GM12878 (cell line): ENCODE results near the gene ASS1. TPM values are rescaled to one million over a fixed set of nuclear protein-coding genes. Genes with fewer than 3 reads are reported as not detected.

Experiments used
- ATAC-seq: fragments of 200-7000 bp; cut with Tn5 transposase; 3 replicates; pipeline ENCODE4 v1.9.1; 2020; ENCODE audit warnings: mild to moderate bottlenecking, moderate library complexity
- BruUV-seq: library from RNA; stranded (reverse); fragments of 400-500 nt; replicated peaks from 2 replicates; lab custom pipeline; 2021; lab: Mats Ljungman, UMichigan
- CTCF ChIA-PET: fragments of 300-600 bp; sonication (Branson Sonifier 250); formaldehyde crosslinking; extraction: SDS; loops from one replicate; lab custom pipeline; 2021; ENCODE audit warnings: inconsistent platforms; lab: Yijun Ruan, JAX
- POLR2A ChIA-PET: fragments of 350-600 bp; formaldehyde crosslinking; extraction: SDS; loops from one replicate; lab custom pipeline; 2021; ENCODE audit warnings: inconsistent platforms; lab: Charles Lee
- RAD21 ChIA-PET: fragments of 300-600 bp; sonication (Branson Sonifier 250); formaldehyde crosslinking; loops from one replicate; lab custom pipeline; 2023; ENCODE audit warnings: antibody characterized with exemption; ENCODE audit not compliant: unreplicated experiment; lab: Charles Lee
- SMC1A ChIA-PET: fragments of 300-600 bp; sonication (Branson Sonifier 250); formaldehyde crosslinking; loops from one replicate; lab custom pipeline; 2023; ENCODE audit not compliant: unreplicated experiment, uncharacterized antibody; lab: Charles Lee
- DNase-seq: peaks from one replicate; pipeline ENCODE4 v3.0.0-alpha.2; 2011; ENCODE audit warnings: low read depth, low spot score
- FAIRE-seq: peaks from 3 replicates; lab custom pipeline; 2011; peaks lifted over from hg19 to GRCh38; lab: Jason Lieb, UNC
- H2AFZ ChIP-seq: 2 replicates; pipeline ENCODE4 v1.6.0; 2011; ENCODE audit warnings: low read depth, low read length, control low read depth; ENCODE audit not compliant: control insufficient read depth
- H3K27ac ChIP-seq: 2 replicates; pipeline ENCODE4 v1.5.1; 2011; ENCODE audit warnings: control low read depth; ENCODE audit not compliant: control insufficient read depth, insufficient read depth
- H3K27me3 ChIP-seq, 2 experiments: replicated peaks in 1 of 2; 2 replicates each; pipeline versions ENCODE4 v1.6.0 to v1.6.1; 2011; ENCODE audit warnings: low read length in 1 of 2; ENCODE audit not compliant: control insufficient read depth in 2 of 2, insufficient read depth in 2 of 2
- H3K36me3 ChIP-seq, 2 experiments: 2 replicates each; pipeline ENCODE4 v1.5.1; 2011; ENCODE audit warnings: low read length in 1 of 2; ENCODE audit not compliant: control insufficient read depth in 2 of 2, insufficient read depth in 2 of 2
- H3K4me1 ChIP-seq: 2 replicates; pipeline ENCODE4 v1.6.1; 2011; ENCODE audit warnings: mild to moderate bottlenecking, low read length, moderate library complexity, mixed read lengths; ENCODE audit not compliant: control insufficient read depth, insufficient read depth
- H3K4me2 ChIP-seq: 2 replicates; pipeline ENCODE4 v1.6.0; 2011; ENCODE audit warnings: control low read depth; ENCODE audit not compliant: control insufficient read depth, insufficient read depth
- H3K4me3 ChIP-seq: fragments of 200-600 bp; sonication (generic); 2 replicates; pipeline ENCODE4 v1.5.1; 2016
- H3K79me2 ChIP-seq: 2 replicates; pipeline ENCODE4 v1.6.0; 2011; ENCODE audit warnings: low read length; ENCODE audit not compliant: control insufficient read depth, insufficient read depth
- H3K9ac ChIP-seq: 2 replicates; pipeline ENCODE4 v1.8.0; 2011; ENCODE audit warnings: low read length, control low read depth, mixed read lengths; ENCODE audit not compliant: control insufficient read depth, insufficient read depth
- H3K9me3 ChIP-seq: replicated peaks from 3 replicates; pipeline ENCODE4 v1.5.1; 2011; ENCODE audit warnings: mild to moderate bottlenecking, low read length; ENCODE audit not compliant: control insufficient read depth, insufficient read depth
- H4K20me1 ChIP-seq: 2 replicates; pipeline ENCODE4 v1.6.0; 2011; ENCODE audit not compliant: control insufficient read depth, insufficient read depth
- BCLAF1 ChIP-seq: fragments of 450-650 bp; IDR thresholded peaks from 2 replicates; pipeline ENCODE4 v1.6.1; 2017; ENCODE audit warnings: antibody characterized with exemption, mild to moderate bottlenecking, moderate library complexity
- EGR1 ChIP-seq, 2 experiments: IDR thresholded peaks; 1 replicate in 1 of 2; 2 replicates in 1 of 2; pipeline ENCODE4 v1.6.1; 2011 to 2012; ENCODE audit warnings: low read depth in 2 of 2, low read length in 2 of 2, borderline replicate concordance in 1 of 2, mild to moderate bottlenecking in 1 of 2, moderate library complexity in 1 of 2
- YBX1 ChIP-seq: fragments of 450-650 bp; IDR thresholded peaks from 2 replicates; pipeline ENCODE4 v1.6.1; 2016; ENCODE audit warnings: antibody characterized with exemption
- YY1 ChIP-seq: IDR thresholded peaks from 2 replicates; pipeline ENCODE4 v1.6.1; 2011; ENCODE audit warnings: low read depth, mild to moderate bottlenecking, low read length
- ZNF687 ChIP-seq: fragments of 450-650 bp; IDR thresholded peaks from 2 replicates; pipeline ENCODE4 v1.6.1; 2017; ENCODE audit warnings: mild to moderate bottlenecking, moderate library complexity
- WGBS: methylation state at CpG from one replicate; pipeline ENCODE4 v1.1.6; 2016; ENCODE audit warnings: low lambda C conversion rate; ENCODE audit not compliant: insufficient replicate concordance, insufficient coverage; ENCODE audit errors: missing lambda C conversion rate; 5-methylcytosine and 5-hydroxymethylcytosine counted together
- in situ Hi-C: fragments of 300-500 bp; cut with MboI; formaldehyde crosslinking; loops from 9 replicates; pipeline ENCODE4 v1.14.3; 2018; ENCODE audit warnings: mixed read lengths
- intact Hi-C: fragments of 100-400 bp; cut with micrococcal nuclease; formaldehyde crosslinking; loops from one replicate; pipeline ENCODE4 v1.14.2; 2022; ENCODE audit not compliant: unreplicated experiment
- polyA plus RNA-seq, 11 experiments: library from polyadenylated mRNA; depleted of rRNA in 4 of 11; unstranded in 6 of 11; stranded (reverse) in 5 of 11; fragments of >200 nt; fragmentation: Nextera tagmentation in 4 of 11; fragmentation: Illumina TruSeq in 1 of 11; extraction: Ambion mirVana in 4 of 11; extraction: Trizol in 1 of 11; gene quantifications; 1 replicate in 1 of 11; 2 replicates in 10 of 11; pipeline versions ENCODE4 v1.2.1 to v1.2.3, GENCODE V29; 2011 to 2016; ENCODE audit warnings: inconsistent platforms in 2 of 11, missing spikeins in 2 of 11, low read depth in 1 of 11
- total RNA-seq, 4 experiments: library from RNA; depleted of rRNA in 3 of 4; stranded (reverse); fragments of >200 nt in 3 of 4; fragmentation: Illumina TruSeq in 1 of 4; extraction: Trizol in 1 of 4; gene quantifications; 2 replicates each; pipeline versions ENCODE4 v1.2.1 to v1.2.3, GENCODE V29; 2013 to 2021

Gene ASS1
- total and polyA plus RNA-seq, 10 of the 15 experiments (the other 5 are each of a cell fraction or from before 2014, with no cell fraction given) = 0.10 to 6.1 (median 0.28) TPM; not detected in 3

- TF ChIP-seq BCLAF1 (no peak), YY1 (no peak), YBX1 (no peak)
Measured at GRCh38 chr9:130542038-130542437, 97.3 kb downstream of the ASS1 start (continued).

DNA sequence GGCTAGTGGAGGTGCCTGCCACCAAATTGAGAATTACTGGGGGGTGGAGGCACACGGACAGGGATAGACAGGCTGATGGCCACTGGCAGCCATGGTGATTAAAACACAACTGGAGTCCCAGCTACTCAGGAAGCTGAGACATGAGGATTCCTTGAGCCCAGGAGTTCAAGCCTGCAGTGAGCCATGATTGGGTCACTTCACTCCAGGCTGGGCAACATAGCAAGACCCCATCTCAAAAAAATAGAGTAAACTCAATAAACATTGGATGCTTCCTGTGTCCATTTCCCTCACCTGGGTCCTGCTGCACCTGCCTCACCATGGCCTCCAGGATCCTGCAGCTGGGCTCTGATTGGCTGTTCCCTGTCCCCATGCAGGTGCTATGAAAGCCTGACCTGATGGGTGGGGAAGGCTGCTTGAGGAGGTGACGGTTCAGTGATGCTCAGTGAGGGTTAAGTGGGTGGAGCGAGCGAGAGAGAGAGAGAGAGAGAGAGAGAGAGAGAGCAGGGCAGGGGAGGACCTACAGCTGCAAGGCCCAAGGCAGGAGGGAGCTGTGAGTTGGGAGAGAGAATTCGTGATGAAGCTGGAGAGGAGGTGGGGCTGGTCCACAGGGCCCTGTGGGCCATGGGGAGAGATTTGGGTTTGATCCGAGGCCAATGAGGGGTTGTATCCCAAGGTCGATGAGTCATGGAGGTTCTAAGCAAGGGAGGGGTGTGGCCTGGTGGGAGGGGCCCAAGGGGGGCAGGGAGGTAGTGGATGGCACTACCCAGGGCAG is 97.9 kb downstream of the ASS1 start:
- in situ Hi-C loops (no loop called here), intact Hi-C loops (no loop called here)
- TF ChIP-seq ZNF687 = no peak
- 0 out of 3 replicates have a peak, but pooled peaks of 1 of the 2 experiments have one; percentile 19 for TF ChIP-seq EGR1 (IDR thresholded peaks at IDR 0.05; ENCODE audit: borderline replicate concordance in 1 of 2, low read depth in 2 of 2, low read length in 2 of 2)
- ChIA-PET SMC1A (no interaction called here), RAD21 (no interaction called here), POLR2A (no interaction called here), CTCF (no interaction called here)
- H3K4me2 ChIP-seq = no peak overlapping the region
- H3K9me3 ChIP-seq = no peaks in the 10 kb centered on the region
- DNase-seq = no peak
- H3K4me3 ChIP-seq = no peak overlapping the region
- H3K27ac ChIP-seq = no peak overlapping the region
- H3K9ac ChIP-seq = no peak overlapping the region
- H3K4me1 ChIP-seq = no peaks in the 10 kb centered on the region
- no TSS peak for BruUV-seq
- H4K20me1 ChIP-seq = no peaks in the 10 kb centered on the region
- no peaks in the 10 kb centered on the region for H3K36me3 ChIP-seq
- no peak for FAIRE-seq
- peaks cover 2 to 3% of the 10 kb centered on the region in 2 experiments; a peak in 3 of 4 replicates for H3K27me3 ChIP-seq
- H2AFZ ChIP-seq = no peak overlapping the region
- 10% methylated on average over 7 of the region's 7 CpGs for WGBS
- ATAC-seq = no peak
- no peaks in the 10 kb centered on the region for H3K79me2 ChIP-seq
